GM23338 (cell line): ENCODE results near the gene MUC5B. TPM values are rescaled to one million over a fixed set of nuclear protein-coding genes. Genes with fewer than 3 reads are reported as not detected.

Experiments
- ATAC-seq: fragments of 200-7000 bp; cut with Tn5 transposase; 3 replicates; pipeline ENCODE4 v1.9.1; 2020
- DNase-seq: peaks from one replicate; pipeline ENCODE4 v3.0.0-alpha.2; 2015; ENCODE audit warnings: low spot score
- H2AFZ ChIP-seq: fragments of 200-600 bp; sonication (generic); 2 replicates; pipeline ENCODE4 v1.8.0; 2016; ENCODE audit warnings: antibody characterized with exemption, mild to moderate bottlenecking, moderate library complexity
- H3F3A ChIP-seq: fragments of 200-600 bp; sonication (generic); replicated peaks from 2 replicates; pipeline ENCODE4 v1.8.0; 2017; ENCODE audit warnings: antibody characterized with exemption, mixed run types, low read depth
- H3K27ac ChIP-seq: fragments of 200-600 bp; sonication (generic); 2 replicates; pipeline ENCODE4 v1.6.1; 2016; ENCODE audit warnings: low read depth
- H3K27me3 ChIP-seq: fragments of 200-600 bp; sonication (generic); 2 replicates; pipeline ENCODE4 v1.8.0; 2016; ENCODE audit warnings: mild to moderate bottlenecking, mixed run types, moderate library complexity; ENCODE audit not compliant: insufficient read depth
- H3K36me3 ChIP-seq: fragments of 200-600 bp; sonication (generic); 2 replicates; pipeline ENCODE4 v1.8.0; 2016; ENCODE audit warnings: mild to moderate bottlenecking; ENCODE audit not compliant: insufficient read depth
- H3K4me1 ChIP-seq: fragments of 200-600 bp; sonication (generic); 2 replicates; pipeline ENCODE4 v1.8.0; 2016; ENCODE audit warnings: mild to moderate bottlenecking, moderate library complexity; ENCODE audit not compliant: insufficient read depth
- H3K4me2 ChIP-seq: fragments of 200-600 bp; sonication (generic); 2 replicates; pipeline ENCODE4 v1.7.1; 2017; ENCODE audit warnings: mixed run types
- H3K4me3 ChIP-seq: fragments of 200-600 bp; sonication (generic); 2 replicates; pipeline ENCODE4 v1.6.1; 2016; ENCODE audit warnings: mixed run types
- H3K79me2 ChIP-seq: fragments of 200-600 bp; sonication (generic); replicated peaks from 2 replicates; pipeline ENCODE4 v1.8.0; 2017; ENCODE audit warnings: mild to moderate bottlenecking; ENCODE audit not compliant: insufficient read depth
- H3K9me2 ChIP-seq: fragments of 200-600 bp; sonication (generic); 2 replicates; pipeline ENCODE4 v1.8.0; 2017; ENCODE audit not compliant: insufficient read depth
- H4K20me1 ChIP-seq: fragments of 200-600 bp; sonication (generic); replicated peaks from 2 replicates; pipeline ENCODE4 v1.8.0; 2017; ENCODE audit warnings: mild to moderate bottlenecking; ENCODE audit not compliant: insufficient read depth
- H3K27ac Mint-ChIP-seq: 2 replicates; pipeline ENCODE4 v1.8.0; 2020; ENCODE audit warnings: inconsistent platforms, mild to moderate bottlenecking, moderate library complexity, mixed read lengths
- H3K27me3 Mint-ChIP-seq: 3 replicates; pipeline ENCODE4 v1.8.0; 2022; ENCODE audit warnings: low read depth, mild to moderate bottlenecking, moderate library complexity, mixed read lengths, inconsistent platforms; ENCODE audit not compliant: insufficient read depth, poor library complexity
- H3K36me3 Mint-ChIP-seq: 3 replicates; pipeline ENCODE4 v1.8.0; 2021; ENCODE audit warnings: low read depth, mild to moderate bottlenecking, inconsistent platforms, moderate library complexity, mixed read lengths
- H3K4me1 Mint-ChIP-seq: 3 replicates; pipeline ENCODE4 v1.8.0; 2020; ENCODE audit warnings: mild to moderate bottlenecking, inconsistent platforms, mixed read lengths
- H3K4me3 Mint-ChIP-seq: 3 replicates; pipeline ENCODE4 v1.8.0; 2021; ENCODE audit warnings: moderate library complexity, mild to moderate bottlenecking, inconsistent platforms, mixed read lengths
- H3K9me3 Mint-ChIP-seq: 3 replicates; pipeline ENCODE4 v1.8.0; 2020; ENCODE audit warnings: moderate library complexity, mild to moderate bottlenecking, inconsistent platforms, mixed read lengths
- CREB1 ChIP-seq: fragments of 250-450 bp; sonication (Bioruptor Pico); IDR thresholded peaks from 2 replicates; pipeline ENCODE4 v1.5.0; 2020; ENCODE audit warnings: low read depth, mild to moderate bottlenecking, moderate library complexity
- CTCF ChIP-seq, 2 experiments: fragments of 200-600 bp in 1 of 2; sonication (generic) in 1 of 2; conservative IDR thresholded peaks; 2 replicates each; pipeline versions ENCODE4 v1.5.1 to v1.6.1; 2016 to 2017; ENCODE audit warnings: antibody characterized with exemption in 2 of 2, low read depth in 2 of 2, mild to moderate bottlenecking in 2 of 2, moderate library complexity in 1 of 2
- EZH2 ChIP-seq: fragments of 200-600 bp; sonication (generic); IDR thresholded peaks from one replicate; pipeline ENCODE4 v1.8.0; 2017; ENCODE audit warnings: antibody characterized with exemption, mild to moderate bottlenecking, low read depth; ENCODE audit not compliant: unreplicated experiment
- EZH2phosphoT487 ChIP-seq: fragments of 200-600 bp; sonication (generic); IDR thresholded peaks from one replicate; pipeline ENCODE4 v1.8.1; 2018; ENCODE audit warnings: antibody characterized with exemption; ENCODE audit not compliant: unreplicated experiment
- NANOG ChIP-seq: IDR thresholded peaks from 2 replicates; pipeline ENCODE4 v1.6.1; 2016; ENCODE audit warnings: antibody characterized with exemption, borderline replicate concordance
- POLR2AphosphoS5 ChIP-seq: IDR thresholded peaks from 2 replicates; pipeline ENCODE4 v1.6.1; 2016; ENCODE audit warnings: antibody characterized with exemption, low read depth
- ZNF114 ChIP-seq: fragments of 250-450 bp; sonication (Bioruptor Pico); IDR thresholded peaks from 2 replicates; pipeline ENCODE4 v1.5.0; 2020; ENCODE audit warnings: mild to moderate bottlenecking, moderate library complexity
- ZNF331 ChIP-seq: fragments of 250-450 bp; sonication (Bioruptor Pico); IDR thresholded peaks from 2 replicates; pipeline ENCODE4 v1.5.0; 2020; ENCODE audit warnings: low read depth, mild to moderate bottlenecking, moderate library complexity
- polyA plus RNA-seq: library from polyadenylated mRNA; unstranded; fragments of >200 nt; fragmentation: Nextera tagmentation; extraction: Ambion mirVana; gene quantifications from 2 replicates; pipeline ENCODE4 v1.2.1, GENCODE V29; 2016
- total RNA-seq: library from RNA; depleted of rRNA; stranded (reverse); fragments of >200 nt; shearing (Covaris generic); gene quantifications from 2 replicates; pipeline ENCODE4 v1.2.3, GENCODE V29; 2014
- TF ChIP-seq, protein P1 (sequence below): IDR thresholded peaks from 2 replicates; pipeline ENCODE4 v1.6.1; 2016; ENCODE audit warnings: antibody characterized with exemption

Gene MUC5B
- total and polyA plus RNA-seq, 2 experiments from 2014 or later = 0.18 to 0.90 TPM

DNA sequence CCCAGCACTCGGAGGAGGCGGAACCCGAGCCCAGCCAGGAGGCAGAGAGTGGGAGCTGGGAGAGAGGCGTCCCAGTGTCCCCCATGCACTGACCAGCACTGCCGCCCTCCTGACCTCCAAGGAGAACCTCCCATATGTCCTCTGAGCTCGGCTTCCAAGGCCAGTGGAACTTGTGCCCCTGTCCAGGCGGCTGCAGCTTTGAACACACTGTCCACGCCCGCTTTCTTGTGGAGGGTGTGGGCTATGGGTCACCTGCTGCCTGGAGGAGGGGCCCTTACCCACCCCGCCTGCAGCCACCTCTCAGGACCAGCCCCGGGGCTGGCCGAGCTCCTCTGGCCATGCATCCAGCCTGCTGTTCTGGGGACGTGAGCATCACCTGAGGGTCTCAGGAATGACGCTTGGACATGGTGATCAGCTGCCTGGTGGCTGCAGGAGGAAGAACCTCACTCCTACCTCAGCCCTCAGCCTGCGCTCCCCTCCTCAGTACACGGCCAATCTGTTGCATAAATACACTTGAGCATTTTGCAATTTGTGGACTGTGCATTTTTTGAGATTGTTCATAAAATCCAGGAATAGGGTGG lies 22.2 kb upstream of the MUC5B start:
- Histone ChIP-seq H3F3A (no peaks in the 10 kb centered on the region), H2AFZ (no peak overlapping the region), H4K20me1 (no peaks in the 10 kb centered on the region), H3K27ac (no peak overlapping the region), H3K4me2 (no peak overlapping the region), H3K4me3 (no peak overlapping the region), H3K79me2 (no peaks in the 10 kb centered on the region), H3K27me3 (no peaks in the 10 kb centered on the region), H3K9me2 (no peaks in the 10 kb centered on the region), H3K4me1 (no peaks in the 10 kb centered on the region), H3K36me3 (no peaks in the 10 kb centered on the region)
- Mint-ChIP-seq H3K27me3 (peaks cover 6% of the 10 kb centered on the region), H3K9me3 (no peaks in the 10 kb centered on the region), H3K4me1 (no peaks in the 10 kb centered on the region; the same call in 2 of the 3 replicates), H3K27ac (no peak overlapping the region), H3K36me3 (no peaks in the 10 kb centered on the region), H3K4me3 (no peak overlapping the region)
- TF ChIP-seq ZNF331 (CRISPR knock-in tag) = no peak
- TF ChIP-seq, protein P1, sequence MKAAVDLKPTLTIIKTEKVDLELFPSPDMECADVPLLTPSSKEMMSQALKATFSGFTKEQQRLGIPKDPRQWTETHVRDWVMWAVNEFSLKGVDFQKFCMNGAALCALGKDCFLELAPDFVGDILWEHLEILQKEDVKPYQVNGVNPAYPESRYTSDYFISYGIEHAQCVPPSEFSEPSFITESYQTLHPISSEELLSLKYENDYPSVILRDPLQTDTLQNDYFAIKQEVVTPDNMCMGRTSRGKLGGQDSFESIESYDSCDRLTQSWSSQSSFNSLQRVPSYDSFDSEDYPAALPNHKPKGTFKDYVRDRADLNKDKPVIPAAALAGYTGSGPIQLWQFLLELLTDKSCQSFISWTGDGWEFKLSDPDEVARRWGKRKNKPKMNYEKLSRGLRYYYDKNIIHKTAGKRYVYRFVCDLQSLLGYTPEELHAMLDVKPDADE = no peak
- TF ChIP-seq NANOG = no peak
- no peak for TF ChIP-seq CREB1 (CRISPR knock-in tag)
- TF ChIP-seq CTCF (conservative IDR thresholded peaks at IDR 0.05; ENCODE audit: low read depth in 2 of 2) = no peak
- TF ChIP-seq POLR2AphosphoS5 = no peak
- DNase-seq = no peak
- ATAC-seq = no peak

GRCh38 chr11:1201395-1202153 lies 21.3 kb upstream of the MUC5B start:
- peaks cover 5% of the 10 kb centered on the region for H3K27me3 Mint-ChIP-seq
- Histone ChIP-seq H3K79me2 (no peaks in the 10 kb centered on the region), H3K4me3 (no peak overlapping the region), H2AFZ (no peak overlapping the region), H3K4me1 (no peaks in the 10 kb centered on the region), H4K20me1 (no peaks in the 10 kb centered on the region), H3K36me3 (no peaks in the 10 kb centered on the region), H3F3A (no peaks in the 10 kb centered on the region), H3K27me3 (no peaks in the 10 kb centered on the region), H3K27ac (no peak overlapping the region), H3K4me2 (no peak overlapping the region), H3K9me2 (no peaks in the 10 kb centered on the region)
- no peak overlapping the region for H3K4me3 Mint-ChIP-seq
- no peaks in the 10 kb centered on the region for H3K36me3 Mint-ChIP-seq
- ATAC-seq (no peak), DNase-seq (no peak)
- H3K27ac Mint-ChIP-seq = no peak overlapping the region
- H3K9me3 Mint-ChIP-seq = no peaks in the 10 kb centered on the region
- no peaks in the 10 kb centered on the region; the same call in 2 of the 3 replicates for H3K4me1 Mint-ChIP-seq
- no peak for TF ChIP-seq EZH2
- TF ChIP-seq EZH2phosphoT487 = no peak
- TF ChIP-seq CTCF (conservative IDR thresholded peaks at IDR 0.05; ENCODE audit: low read depth in 2 of 2) = no peak
- TF ChIP-seq ZNF114 (CRISPR knock-in tag) = no peak
